ENCODE results near the gene BNC2.
"Not testable (repeated sequence)": the region's sequence is repeated elsewhere in the genome, so short reads cannot be mapped to it uniquely, and the experiment has no call there.

BNC2 gene

DNA sequence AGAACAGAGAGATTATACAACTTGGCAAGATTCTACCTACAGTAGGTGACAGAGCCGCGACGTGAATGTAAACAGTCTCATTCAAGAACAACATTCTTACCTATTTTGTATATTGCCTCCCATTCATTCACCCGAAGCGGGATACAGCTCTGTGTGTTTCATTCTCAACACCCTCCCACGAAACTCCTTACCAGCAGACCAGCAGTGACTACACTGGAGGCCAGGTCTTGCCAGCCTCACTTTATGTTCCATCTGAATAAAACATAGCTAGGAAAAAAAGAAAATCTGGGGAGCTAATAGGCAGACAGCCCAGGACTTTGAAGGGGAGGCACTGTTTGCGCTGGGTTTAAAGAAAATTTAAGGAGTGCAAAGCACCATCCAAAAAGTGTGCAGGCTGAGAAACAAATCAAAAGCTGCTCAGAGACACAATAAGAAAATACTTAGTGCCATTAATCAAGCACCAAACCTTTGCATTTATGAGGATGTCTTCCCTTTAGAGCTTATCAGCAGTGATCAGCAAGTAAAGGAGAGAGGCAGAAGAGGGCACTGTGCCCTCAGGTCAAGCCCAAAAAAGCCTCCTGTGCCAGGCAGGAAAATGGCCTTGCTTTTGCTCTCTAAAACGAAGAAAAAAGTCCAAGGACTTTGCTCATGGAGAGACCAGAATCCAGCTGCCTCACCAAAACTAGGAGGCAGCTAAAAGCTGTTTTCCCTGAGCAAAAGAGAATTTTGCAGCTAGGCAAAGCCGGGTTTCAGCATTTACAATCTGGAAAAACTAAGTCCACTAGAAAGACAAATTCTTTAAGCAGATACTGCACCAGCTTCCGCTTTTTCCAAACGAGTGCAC, 295.1 kb downstream of the BNC2 start:
- no peak for DNase-seq

DNA sequence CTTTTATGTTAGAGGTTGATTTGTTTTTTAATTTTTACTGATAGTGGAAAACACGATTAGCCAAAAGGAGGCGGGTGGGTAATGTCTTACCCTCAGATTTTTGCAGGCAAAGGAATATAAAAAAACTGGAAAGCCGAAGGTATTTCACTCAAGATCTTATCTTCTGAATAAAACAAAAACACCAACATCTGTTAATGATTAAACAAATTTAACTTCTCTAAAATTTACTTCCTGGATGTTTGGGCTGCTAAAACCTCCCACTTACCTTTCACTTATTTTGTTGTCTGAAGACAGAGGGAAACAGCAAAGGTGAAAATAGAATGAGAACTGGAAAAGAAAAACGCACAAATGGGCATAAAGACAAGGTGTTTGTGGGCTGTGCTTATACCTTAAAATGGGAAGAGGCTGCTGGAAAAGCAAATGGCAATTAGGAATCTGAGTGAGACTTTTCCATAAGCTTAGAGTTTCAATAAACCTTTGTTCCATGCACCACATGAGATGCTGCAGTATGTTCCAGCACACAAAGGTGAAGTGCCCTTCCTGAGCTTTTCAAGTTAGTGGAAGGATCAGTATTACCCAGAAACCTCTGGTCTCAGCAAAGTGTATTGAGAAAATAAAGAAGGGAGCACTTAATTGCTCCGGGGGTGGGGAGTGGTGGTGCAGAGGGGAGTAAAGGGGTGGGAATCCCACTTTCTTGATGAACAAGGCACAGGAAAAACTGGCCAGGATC, 298.3 kb downstream of the BNC2 start:
- no peak for DNase-seq

DNA sequence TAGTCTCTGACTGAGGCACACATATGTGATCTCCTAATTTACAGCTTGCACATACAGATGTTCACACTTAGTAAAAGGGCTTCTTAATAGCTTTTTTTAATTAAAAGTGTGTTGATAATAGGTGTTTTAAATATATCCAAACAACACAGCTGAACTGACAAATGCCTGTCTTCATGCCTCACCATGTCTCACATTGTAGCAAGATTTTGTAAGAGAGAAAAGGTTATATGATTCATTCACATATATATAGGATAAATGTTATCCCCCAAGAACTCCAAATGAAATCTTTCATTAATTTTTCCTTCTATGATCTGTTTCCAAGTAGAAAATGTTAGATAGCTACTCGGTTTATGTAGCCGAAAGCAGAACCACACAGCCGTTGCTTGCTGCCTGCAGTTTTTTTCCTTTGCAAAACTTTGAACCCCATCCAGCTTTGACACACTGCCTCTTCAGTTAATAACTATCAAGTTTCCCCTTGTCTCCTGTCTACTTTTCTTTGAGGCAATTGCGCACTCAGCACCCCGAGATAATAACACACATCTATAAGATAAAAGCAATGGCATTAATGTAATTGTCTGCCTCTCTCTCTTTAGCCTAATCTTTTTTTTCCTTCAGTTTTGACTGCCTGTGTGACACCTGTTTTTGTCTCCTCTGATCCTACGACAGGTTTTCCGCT, 299.2 kb downstream of the BNC2 start:
- peak; percentile 59 for DNase-seq

DNA sequence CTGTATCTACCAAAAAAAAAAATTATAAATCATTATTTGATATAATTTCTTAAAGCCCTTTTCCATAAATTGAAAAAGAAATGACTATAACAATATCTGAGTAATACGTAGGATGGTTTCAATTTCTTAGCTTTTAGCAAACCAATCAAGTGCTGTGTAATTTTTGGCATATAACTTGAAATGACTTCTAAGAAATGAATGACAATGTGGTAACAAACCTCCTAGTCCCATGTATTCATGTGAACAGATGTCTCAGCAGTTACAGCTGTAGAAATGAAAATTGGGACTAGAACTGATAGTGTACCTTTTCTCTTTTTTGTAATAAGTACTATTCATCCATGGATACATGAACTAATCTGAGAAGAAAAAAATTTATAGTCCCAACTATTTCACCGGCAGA, 307.0 kb downstream of the BNC2 start:
- DNase-seq: no peak

DNA sequence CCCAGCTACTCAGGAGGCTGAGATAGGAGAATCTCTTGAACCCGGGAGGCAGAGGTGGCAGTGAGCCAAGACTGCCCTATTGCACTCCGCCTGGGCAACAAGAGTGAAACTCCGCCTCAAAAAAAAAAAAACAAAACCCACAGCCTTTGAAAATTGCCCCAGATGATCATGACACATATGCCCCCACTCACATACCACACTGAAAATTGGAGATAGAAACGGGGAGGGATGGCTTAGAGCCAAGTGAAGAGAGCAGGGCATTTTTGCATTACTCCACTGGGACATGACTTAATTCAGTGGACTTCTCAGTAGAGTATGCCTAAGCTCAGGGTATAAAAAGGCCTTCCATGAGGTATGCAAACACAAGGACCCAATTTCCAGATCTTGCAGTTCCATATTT, 309.3 kb downstream of the BNC2 start:
- no peak for DNase-seq

DNA sequence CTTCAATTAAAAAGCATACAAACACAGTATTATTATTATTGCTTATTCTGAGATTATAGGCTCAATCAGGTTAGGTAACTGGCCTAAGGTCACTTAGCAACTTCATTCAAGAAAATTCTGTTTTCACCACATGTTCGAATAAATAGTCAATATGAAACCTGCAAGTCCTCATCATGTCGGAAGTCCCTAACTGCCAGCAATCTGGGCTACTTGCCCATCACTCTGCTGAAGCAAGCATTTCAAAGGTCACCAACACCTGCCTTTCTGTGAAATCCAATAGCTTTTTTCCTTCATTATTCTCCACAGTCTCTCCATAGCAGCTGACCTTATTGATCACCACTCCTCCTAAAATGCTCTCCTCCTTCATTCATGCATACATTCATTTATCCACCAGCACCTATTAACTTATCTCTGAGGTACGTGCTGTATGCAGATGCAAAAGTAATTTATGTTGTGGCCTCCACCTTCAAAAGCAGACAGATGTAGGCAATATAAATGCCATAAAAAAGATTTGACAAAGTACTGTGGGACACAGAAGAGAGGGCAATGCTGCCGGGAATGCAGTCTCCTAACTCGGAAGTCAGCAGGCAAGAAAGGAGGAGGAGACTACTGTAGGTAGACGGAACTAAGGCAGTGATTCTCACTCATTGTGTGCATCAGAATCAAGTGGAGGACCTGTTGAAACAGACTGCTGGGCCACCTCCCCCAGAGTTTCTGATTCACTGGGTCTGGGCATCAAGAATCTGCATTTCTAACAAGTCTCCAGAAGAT, 310.9 kb downstream of the BNC2 start:
- no peak for DNase-seq

DNA sequence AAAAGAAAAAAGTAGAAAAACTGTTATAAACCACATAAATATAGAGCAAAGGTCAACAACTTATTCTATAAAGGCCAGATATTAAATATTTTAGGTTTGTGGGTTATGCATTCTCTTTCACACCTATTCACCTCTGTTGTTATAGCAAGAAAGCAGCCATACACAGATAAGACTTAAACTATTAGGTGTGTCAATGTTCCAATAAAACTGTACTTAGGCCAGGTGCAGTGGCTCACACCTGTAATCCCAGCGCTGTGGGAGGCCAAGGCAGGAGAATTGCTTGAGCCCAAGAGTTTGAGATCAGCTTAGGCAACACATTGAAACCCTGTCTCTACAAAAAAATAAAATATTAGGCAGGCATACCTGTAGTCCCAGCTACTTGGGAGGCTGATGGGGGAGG, 314.7 kb downstream of the BNC2 start:
- DNase-seq: no peak

DNA sequence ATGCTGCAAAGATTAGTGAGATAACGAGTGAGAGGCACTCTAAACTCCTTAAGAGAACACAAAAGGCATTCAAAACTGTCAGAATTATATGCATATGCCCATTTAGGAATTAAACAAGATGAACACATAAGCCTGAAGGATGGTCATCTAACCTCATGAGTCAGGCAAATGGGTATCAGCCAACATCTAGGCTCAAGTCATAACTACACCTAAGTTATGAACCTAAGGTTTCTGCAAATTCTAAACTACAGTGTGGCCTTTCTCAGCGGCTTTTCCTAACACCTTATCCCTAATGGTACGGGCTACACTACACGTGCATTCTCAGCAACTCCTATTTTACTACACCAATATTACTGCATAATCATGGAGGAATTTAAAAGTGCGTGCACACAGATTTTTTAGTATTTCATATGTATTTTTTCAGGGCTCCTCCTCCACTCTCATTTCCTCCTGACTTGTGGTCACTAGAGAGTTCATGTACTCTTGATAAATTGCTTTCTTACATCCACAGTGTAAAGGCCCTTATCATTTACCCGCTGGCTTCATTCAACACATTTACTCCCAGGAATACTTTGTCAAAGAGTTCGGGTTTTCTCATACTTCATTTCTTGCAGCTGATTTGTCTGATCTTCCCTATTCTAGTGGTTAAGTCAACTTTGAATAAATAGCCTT, 316.5 kb downstream of the BNC2 start:
- no peak for DNase-seq

DNA sequence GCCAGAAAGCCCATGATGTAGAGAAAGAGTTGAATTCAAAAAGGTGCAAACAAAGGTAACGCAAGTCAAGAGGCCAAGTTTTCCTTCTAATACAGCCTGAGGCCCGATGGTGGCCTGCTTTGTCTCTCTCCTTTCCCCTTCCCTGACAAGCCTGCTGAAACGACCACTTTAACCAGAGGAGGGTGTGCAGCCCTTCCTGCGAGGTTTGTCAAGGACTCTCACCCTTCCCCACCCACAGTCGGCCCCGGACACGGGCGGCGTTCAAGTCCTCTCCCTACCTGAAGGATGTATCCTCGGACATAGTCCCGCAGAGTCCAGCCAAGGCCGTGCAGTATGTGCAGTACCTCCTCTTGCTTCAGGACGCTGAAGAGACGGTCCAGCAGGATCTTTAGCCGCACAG, 318.2 kb downstream of the BNC2 start:
- no peak for DNase-seq

DNA sequence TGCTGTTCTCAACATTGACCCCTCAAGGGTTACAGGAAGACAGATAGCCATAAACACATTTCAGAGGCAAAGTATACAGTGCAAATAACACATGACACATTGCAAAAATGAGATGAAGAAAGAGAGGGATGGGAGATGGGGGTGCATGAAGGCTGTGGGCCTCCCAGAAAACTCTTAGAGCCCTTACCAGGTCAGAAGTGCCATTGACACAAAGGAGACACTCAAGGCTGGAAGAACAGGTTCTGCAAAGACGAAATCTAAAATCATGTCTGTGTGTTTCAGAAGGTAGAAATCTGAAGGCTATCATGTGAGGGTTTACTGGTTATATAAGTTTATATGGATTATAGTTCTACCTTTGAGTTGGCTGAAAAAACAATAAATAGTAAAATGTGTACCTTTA, 318.8 kb downstream of the BNC2 start:
- no peak for DNase-seq

DNA sequence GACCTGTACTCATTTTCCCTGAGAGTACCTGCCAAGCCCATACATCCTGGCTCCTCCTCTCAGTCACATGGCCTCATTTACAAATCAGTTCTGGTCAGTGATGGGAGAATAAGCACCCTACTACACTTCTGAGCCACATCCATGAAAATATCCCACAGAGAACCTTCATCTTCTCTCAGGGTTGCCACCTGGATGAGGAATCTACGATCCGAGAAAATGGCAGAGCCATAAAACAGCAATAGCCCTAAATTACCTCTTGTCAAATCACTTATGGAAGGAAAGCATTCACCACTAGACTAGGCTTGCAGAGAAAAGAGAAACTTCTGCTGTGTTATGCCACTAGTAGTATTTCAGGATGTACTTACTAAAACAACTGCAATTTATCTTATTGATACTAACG, 324.8 kb downstream of the BNC2 start:
- no peak for DNase-seq

DNA sequence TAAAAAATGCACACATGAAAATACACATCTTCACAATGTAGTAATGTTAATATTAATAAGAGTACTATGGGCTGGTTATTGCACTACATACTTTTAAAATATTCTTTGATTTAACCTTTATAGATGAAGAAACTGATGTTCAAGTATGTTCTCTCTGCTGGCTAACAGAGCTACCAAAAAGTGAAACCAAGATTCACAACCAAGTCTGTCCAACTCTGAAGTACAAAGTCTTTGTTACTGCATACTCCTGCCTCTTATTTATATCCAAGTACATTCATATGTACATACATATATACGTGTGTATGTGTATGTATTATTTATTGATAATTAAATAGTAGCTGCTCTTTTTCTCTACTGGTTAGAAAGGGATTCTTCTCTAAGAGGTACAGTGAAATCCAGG, 325.6 kb downstream of the BNC2 start:
- no peak for DNase-seq

DNA sequence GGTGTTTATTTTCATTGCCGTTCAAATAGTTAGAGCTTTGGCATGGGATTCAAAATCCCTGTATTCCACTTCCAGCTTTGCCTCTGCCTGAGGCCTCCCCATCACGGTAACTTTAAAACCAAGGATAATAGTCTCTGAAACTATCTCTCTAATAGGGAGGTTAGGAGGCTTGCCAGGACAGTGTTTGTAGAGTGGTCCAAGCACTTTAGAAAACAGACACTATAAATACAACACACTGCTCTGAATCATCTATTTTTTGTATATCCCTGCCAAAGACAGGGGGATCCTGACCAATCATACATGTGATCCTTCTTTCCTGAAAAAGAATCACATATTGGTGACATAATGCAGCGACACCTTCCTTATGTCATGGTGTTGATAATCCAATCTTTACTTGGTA, 326.8 kb downstream of the BNC2 start:
- no peak for DNase-seq

DNA sequence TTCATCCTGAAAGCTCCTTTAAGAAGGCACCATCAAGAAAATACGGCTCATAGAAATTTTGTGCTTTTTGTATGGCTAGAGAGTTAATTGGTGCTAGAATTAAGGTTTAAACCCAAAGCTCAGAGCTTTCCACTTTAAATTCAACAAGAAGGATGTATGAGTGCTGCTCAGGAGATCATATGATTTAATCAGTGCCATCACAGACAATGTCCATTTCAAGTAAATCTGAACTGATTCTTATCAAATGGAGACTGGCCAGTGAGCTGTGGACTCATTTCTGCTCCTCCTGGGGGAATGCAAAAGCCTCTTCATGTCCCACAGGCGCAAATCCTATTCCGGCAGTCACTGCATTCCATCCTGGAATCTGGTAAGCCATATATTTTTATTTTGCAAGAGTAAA, 327.2 kb downstream of the BNC2 start:
- no peak for DNase-seq

DNA sequence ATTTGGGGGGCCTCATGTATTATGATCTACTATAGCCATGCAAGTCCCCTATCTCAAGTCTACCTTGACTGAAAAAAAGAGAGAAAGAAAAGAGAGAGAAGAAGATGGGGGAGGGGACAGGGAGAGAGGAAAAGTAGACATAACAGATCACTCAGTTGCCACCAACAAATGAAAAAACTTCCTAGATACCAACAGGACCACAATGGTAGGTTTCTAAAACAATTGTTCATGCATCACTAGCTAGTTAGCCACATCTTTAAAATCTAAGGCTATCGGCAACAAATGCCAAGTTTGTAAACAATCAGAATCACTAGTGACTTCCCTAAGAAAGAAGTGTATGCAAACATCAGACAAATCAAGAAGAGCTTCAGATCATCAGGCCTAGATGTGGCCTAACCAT, 328.2 kb downstream of the BNC2 start:
- DNase-seq: no peak

DNA sequence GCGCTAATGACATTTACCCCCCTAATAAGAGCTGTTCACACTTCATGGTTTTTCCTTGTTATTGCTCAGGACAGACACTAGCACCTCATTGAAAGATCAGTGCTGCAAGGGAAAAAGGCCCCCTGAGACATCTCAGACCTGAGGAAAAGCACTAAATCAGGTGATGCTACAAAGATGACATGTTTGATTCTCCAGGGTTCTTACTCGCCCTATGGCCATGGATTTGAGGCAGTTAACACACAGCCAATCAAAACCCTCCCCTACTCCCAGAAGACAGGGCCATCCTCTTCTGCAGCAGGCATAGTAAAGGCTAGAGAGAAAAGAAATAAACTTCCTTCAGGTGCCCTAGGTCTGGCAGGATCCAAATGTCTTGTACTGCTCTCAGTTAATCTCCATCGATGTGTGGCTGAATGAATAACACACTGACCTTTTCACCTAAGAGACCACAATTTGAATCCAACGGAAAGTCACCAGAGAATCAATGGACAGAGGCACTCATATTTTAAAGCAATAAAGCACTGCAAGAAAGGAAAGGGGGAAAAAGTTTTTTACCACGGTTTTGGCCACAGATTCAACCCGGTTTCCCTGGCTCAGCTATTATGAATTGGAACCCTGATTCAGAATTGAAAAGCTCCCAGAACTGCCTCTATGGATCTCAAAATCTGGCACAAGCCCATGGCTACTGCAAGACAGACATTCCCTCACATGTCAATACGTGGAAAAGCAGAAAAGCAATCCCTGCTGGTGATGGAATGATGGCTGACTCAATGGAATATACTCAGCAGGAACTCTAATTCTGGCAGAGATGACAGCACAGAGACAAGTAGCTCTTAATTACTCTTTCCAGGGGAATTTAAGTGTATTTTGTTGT, 329.5 kb downstream of the BNC2 start:
- DNase-seq: no peak

DNA sequence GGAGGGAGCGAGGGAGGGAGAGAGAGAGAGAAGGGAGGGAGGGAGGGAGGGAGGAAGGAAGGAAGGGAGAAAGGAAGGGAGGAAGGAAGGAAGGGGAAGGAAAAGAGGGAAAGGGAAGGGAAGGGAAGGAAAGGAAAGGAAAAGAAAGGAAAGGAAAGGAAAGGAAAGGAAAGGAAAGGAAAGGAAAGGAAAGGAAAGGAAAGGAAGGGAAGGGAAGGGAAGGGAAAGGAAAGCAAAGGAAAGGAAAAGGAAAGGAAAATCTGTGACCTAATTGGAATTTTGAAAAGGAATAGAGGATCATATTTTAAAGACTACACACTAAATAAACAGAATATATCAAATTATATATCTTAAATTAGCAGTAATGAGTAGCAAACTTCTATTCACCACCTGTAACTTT, 330.8 kb downstream of the BNC2 start:
- not testable (repeated sequence) for DNase-seq

DNA sequence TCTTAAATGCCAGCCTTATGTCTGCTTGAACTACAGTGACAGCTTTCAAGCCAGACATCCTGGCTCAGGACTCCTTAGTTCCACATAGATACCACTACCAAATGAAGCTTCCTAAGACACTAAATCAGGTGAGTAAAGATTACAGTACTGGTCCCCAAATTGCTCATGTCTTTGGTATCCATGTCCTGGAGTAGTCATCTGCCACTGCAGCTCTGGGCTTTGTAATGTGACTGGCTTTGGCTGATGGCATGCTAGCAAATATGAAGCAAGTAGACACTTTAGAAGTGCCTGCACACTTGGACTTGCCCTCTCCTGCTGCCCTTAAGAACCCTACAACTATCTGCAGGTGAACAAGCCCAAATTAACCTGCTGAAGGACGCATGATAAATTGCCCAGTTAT, 334.9 kb downstream of the BNC2 start:
- no peak for DNase-seq

DNA sequence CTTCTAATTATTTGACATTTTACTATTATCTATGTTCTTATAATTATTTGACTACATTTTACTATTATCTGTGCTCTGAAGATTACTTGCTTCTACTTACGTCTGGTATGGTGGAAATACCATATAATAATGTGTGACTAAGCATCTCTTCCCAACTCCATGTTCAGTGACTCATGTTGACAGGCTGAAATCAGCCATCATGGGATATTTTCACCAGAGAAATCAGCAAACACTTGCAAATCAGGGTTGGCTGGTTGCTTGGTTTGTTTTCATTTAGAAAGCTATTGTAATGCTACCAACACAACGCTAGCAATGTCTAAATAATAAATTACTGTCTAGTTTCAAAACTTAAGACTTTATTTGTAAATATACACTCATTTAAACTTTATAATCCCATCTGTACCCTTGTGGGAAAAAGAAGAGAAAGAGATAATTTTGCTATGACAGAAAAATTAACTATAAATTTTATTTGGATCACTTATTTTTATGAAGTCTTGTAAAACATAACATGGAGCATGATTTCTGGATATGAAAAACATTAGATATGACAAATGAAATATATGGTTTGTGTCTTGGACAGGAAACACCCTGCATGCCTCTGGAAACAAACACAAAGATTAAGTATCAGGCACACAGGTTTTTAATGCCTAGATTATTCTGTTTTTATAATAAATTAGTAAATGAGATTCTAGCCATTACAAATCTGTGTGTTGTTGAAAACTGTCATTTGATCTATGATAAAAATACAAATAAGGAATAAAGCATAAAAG, 337.6 kb downstream of the BNC2 start:
- DNase-seq: peak; percentile 18

DNA sequence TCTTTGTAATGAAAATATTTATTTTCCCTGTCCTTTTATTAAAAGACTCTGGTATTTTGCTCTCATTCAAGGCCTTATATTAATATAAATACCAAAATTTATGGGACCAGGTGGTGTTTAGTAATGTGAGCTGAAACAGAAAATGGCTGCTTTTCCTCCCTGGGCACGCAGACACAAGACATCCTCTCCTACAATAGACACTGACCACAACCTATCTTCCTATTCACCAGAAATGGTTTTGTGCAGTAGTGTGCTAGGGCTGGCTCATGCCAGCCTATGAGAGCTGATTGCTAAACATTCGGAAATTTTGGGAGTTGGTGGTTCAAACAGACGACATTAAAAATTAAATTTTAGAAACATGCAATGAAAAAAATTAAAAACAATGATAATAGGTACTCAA, 338.2 kb downstream of the BNC2 start:
- peak; percentile 31 for DNase-seq
